IMR-90 (cell line): ENCODE data around the gene PRKAB1. TPM values are rescaled to one million over a fixed set of nuclear protein-coding genes. Genes with fewer than 3 reads are reported as not detected.

Experiments used
- ATAC-seq: fragments of 200-7000 bp; cut with Tn5 transposase; 2 replicates; pipeline ENCODE4 v1.9.1; 2020; ENCODE audit warnings: low read depth, mild to moderate bottlenecking, moderate library complexity
- BruUV-seq: library from RNA; stranded (reverse); fragments of 400-500 nt; replicated peaks from 2 replicates; lab custom pipeline; 2021; lab: Mats Ljungman, UMichigan
- CTCF ChIA-PET: fragments of 300-600 bp; formaldehyde crosslinking; extraction: SDS; loops from one replicate; lab custom pipeline; 2021; ENCODE audit warnings: antibody characterized with exemption; lab: Yijun Ruan, JAX
- POLR2A ChIA-PET: fragments of 300-600 bp; sonication (Branson Sonifier 250); formaldehyde crosslinking; loops from one replicate; lab custom pipeline; 2022; ENCODE audit warnings: antibody characterized with exemption; ENCODE audit not compliant: unreplicated experiment; lab: Charles Lee
- DNase-seq: peaks from one replicate; pipeline ENCODE4 v3.0.0; 2013
- H2AFZ ChIP-seq: replicated peaks from 2 replicates; pipeline ENCODE3; 2013; ENCODE audit warnings: low read length, mild to moderate bottlenecking; ENCODE audit not compliant: poor library complexity
- H2AK5ac ChIP-seq: 2 replicates; pipeline ENCODE4 v1.6.1; 2013; ENCODE audit warnings: low read depth, low read length, inconsistent platforms
- H2AK9ac ChIP-seq: replicated peaks from 2 replicates; pipeline ENCODE3; 2013; ENCODE audit warnings: mild to moderate bottlenecking, low read depth, low read length, moderate library complexity; ENCODE audit not compliant: poor library complexity
- H2BK120ac ChIP-seq: 2 replicates; pipeline ENCODE4 v1.6.1; 2013; ENCODE audit warnings: low read depth, low read length, inconsistent platforms
- H2BK15ac ChIP-seq: 3 replicates; pipeline ENCODE4 v1.6.1; 2013; ENCODE audit warnings: low read depth, low read length, inconsistent platforms
- H2BK20ac ChIP-seq: 2 replicates; pipeline ENCODE4 v1.6.1; 2013; ENCODE audit warnings: low read depth, mild to moderate bottlenecking, inconsistent platforms, low read length, moderate library complexity
- H2BK5ac ChIP-seq: 2 replicates; pipeline ENCODE4 v1.6.1; 2013; ENCODE audit warnings: mild to moderate bottlenecking, low read depth, low read length, inconsistent platforms; ENCODE audit not compliant: poor library complexity, severe bottlenecking
- H3K14ac ChIP-seq: replicated peaks from 2 replicates; pipeline ENCODE4 v1.6.1; 2013; ENCODE audit warnings: low read depth, low read length, inconsistent platforms
- H3K18ac ChIP-seq: 2 replicates; pipeline ENCODE4 v1.6.1; 2013; ENCODE audit warnings: low read depth, low read length, control low read depth
- H3K23ac ChIP-seq: 2 replicates; pipeline ENCODE4 v1.6.1; 2013; ENCODE audit warnings: low read depth, low read length, inconsistent platforms
- H3K27ac ChIP-seq: 2 replicates; pipeline ENCODE4 v1.5.1; 2013; ENCODE audit warnings: mild to moderate bottlenecking, control low read depth, low read length; ENCODE audit not compliant: insufficient read depth
- H3K27me3 ChIP-seq: 2 replicates; pipeline ENCODE4 v1.6.1; 2013; ENCODE audit warnings: low read length; ENCODE audit not compliant: control insufficient read depth, insufficient read depth
- H3K36me3 ChIP-seq: 2 replicates; pipeline ENCODE4 v1.6.1; 2013; ENCODE audit warnings: low read length, mixed read lengths; ENCODE audit not compliant: control insufficient read depth, insufficient read depth
- H3K4ac ChIP-seq: 2 replicates; pipeline ENCODE4 v1.6.1; 2013; ENCODE audit warnings: low read depth, low read length, inconsistent platforms
- H3K4me1 ChIP-seq: 2 replicates; pipeline ENCODE4 v1.6.1; 2013; ENCODE audit warnings: low read length, mixed read lengths; ENCODE audit not compliant: control insufficient read depth, insufficient read depth
- H3K4me2 ChIP-seq: 2 replicates; pipeline ENCODE4 v1.6.1; 2013; ENCODE audit warnings: low read depth, mild to moderate bottlenecking, control low read depth, low read length, moderate library complexity
- H3K4me3 ChIP-seq: 2 replicates; pipeline ENCODE4 v1.5.1; 2013; ENCODE audit warnings: low read depth, mild to moderate bottlenecking, control low read depth, low read length, moderate library complexity; ENCODE audit not compliant: insufficient read depth
- H3K56ac ChIP-seq: 2 replicates; pipeline ENCODE4 v1.6.1; 2013; ENCODE audit warnings: low read length, inconsistent platforms; ENCODE audit not compliant: insufficient read depth; ENCODE audit errors: extremely low read depth
- H3K79me1 ChIP-seq, 2 experiments: 2 replicates each; pipeline ENCODE4 v1.6.1; 2013; ENCODE audit warnings: low read length in 2 of 2, inconsistent platforms in 1 of 2, low read depth in 1 of 2
- H3K9ac ChIP-seq: 2 replicates; pipeline ENCODE4 v1.6.1; 2013; ENCODE audit warnings: low read depth, low read length, control low read depth
- H3K9me1 ChIP-seq: 2 replicates; pipeline ENCODE4 v1.6.1; 2013; ENCODE audit warnings: low read length, inconsistent platforms; ENCODE audit not compliant: insufficient read depth
- H3K9me3 ChIP-seq: 2 replicates; pipeline ENCODE4 v1.6.1; 2013; ENCODE audit warnings: low read length; ENCODE audit not compliant: control insufficient read depth, insufficient read depth
- H4K20me1 ChIP-seq: 2 replicates; pipeline ENCODE4 v1.6.1; 2013; ENCODE audit warnings: low read length, inconsistent platforms; ENCODE audit not compliant: insufficient read depth
- H4K5ac ChIP-seq: 2 replicates; pipeline ENCODE4 v1.6.1; 2013; ENCODE audit warnings: mild to moderate bottlenecking, low read depth, low read length, control low read depth
- H4K8ac ChIP-seq, 2 experiments: 2 replicates each; pipeline ENCODE4 v1.6.1; 2013; ENCODE audit warnings: low read depth in 2 of 2, low read length in 2 of 2, control low read depth in 1 of 2, inconsistent platforms in 1 of 2
- H4K91ac ChIP-seq: 2 replicates; pipeline ENCODE4 v1.6.1; 2013; ENCODE audit warnings: low read depth, low read length, inconsistent platforms; ENCODE audit not compliant: insufficient read depth
- MAZ ChIP-seq: IDR thresholded peaks from 2 replicates; pipeline ENCODE4 v1.6.1; 2012; ENCODE audit warnings: low read depth, mild to moderate bottlenecking, low read length, improper control_type of control experiment, moderate library complexity, borderline replicate concordance
- WGBS, 2 experiments: methylation state at CpG; one replicate each; pipeline versions ENCODE4 v1.1.5 to v1.1.7; 2013; ENCODE audit warnings: missing lambda C conversion rate in 2 of 2; ENCODE audit not compliant: insufficient read length in 1 of 2; ENCODE audit errors: extremely low coverage in 2 of 2; 5-methylcytosine and 5-hydroxymethylcytosine counted together
- dilution Hi-C: fragments of 300-500 bp; cut with HindIII; formaldehyde crosslinking; loops from one replicate; pipeline ENCODE4 v1.14.3; 2018; ENCODE audit warnings: low sequenced_read_pairs; ENCODE audit not compliant: unreplicated experiment
- in situ Hi-C: fragments of 300-500 bp; cut with MboI; formaldehyde crosslinking; loops from 3 replicates; pipeline ENCODE4 v1.14.3; 2019; ENCODE audit warnings: low sequenced_read_pairs, inconsistent platforms, mixed read lengths
- intact Hi-C: fragments of 100-400 bp; cut with micrococcal nuclease; formaldehyde crosslinking; loops from 2 replicates; pipeline ENCODE4 v1.10.0; 2022
- polyA plus RNA-seq, 3 experiments: library from polyadenylated mRNA; depleted of rRNA; stranded (reverse); fragments of >200 nt; gene quantifications; 2 replicates each; pipeline ENCODE4 v1.2.3, GENCODE V29; 2012; ENCODE audit warnings: low replicate concordance in 1 of 3
- total RNA-seq: library from RNA; depleted of rRNA; stranded (reverse); fragments of >200 nt; gene quantifications from 2 replicates; pipeline ENCODE4 v1.2.3, GENCODE V29; 2012

Gene PRKAB1
- total and polyA plus RNA-seq, 2 of the 4 experiments (the other 2 are of a cell fraction), result 9.7 to 19.3 TPM

- Histone ChIP-seq H3K79me1 (peaks cover 19 to 23% of the 10 kb centered on the region in 2 experiments), H2BK120ac (no peak overlapping the region), H3K4me2 (no peak overlapping the region), H3K56ac (no peak overlapping the region), H3K4me1 (no peaks in the 10 kb centered on the region), H2AK9ac (no peak overlapping the region), H2BK5ac (no peak overlapping the region), H3K14ac (no peak overlapping the region), H4K5ac (no peak overlapping the region), H2BK20ac (no peak overlapping the region), H3K4ac (no peak overlapping the region), H3K9me1 (no peaks in the 10 kb centered on the region; the same call in 1 of the 2 replicates), H3K4me3 (no peak overlapping the region), H3K23ac (no peak overlapping the region), H3K27ac (no peak overlapping the region), H4K91ac (no peak overlapping the region), H3K36me3 (peaks cover 40% of the 10 kb centered on the region), H3K9me3 (no peaks in the 10 kb centered on the region), H2AK5ac (no peak overlapping the region), H4K8ac (no peak overlapping the region), H4K20me1 (no peaks in the 10 kb centered on the region), H3K18ac (no peak overlapping the region), H2AFZ (no peak overlapping the region), H3K27me3 (no peaks in the 10 kb centered on the region), H2BK15ac (no peak overlapping the region), H3K9ac (no peak overlapping the region)
- no CpG with 5 or more reads among the region's 8 CpGs for WGBS, 2 experiments
- ATAC-seq (no peak), DNase-seq (no peak)
- in situ Hi-C loops (no loop called here), intact Hi-C loops (no loop called here), dilution Hi-C loops (no loop called here)
- ChIA-PET POLR2A (no interaction called here), CTCF (interaction anchor here (0.6 kb wide), 1 partner anchor 1658 kb away, joined by 3 read pairs; no protein-coding TSS in a partner anchor)
- no peak for TF ChIP-seq MAZ
- BruUV-seq, result no TSS peak
These were observed 4.3 kb downstream of the PRKAB1 start for GRCh38 chr12:119672194-119672593.
